ENCODE data around the gene NIBAN1.
"Not testable (repeated sequence)": the region's sequence is repeated elsewhere in the genome, so short reads cannot be mapped to it uniquely, and the experiment has no call there.

NIBAN1 gene

DNA sequence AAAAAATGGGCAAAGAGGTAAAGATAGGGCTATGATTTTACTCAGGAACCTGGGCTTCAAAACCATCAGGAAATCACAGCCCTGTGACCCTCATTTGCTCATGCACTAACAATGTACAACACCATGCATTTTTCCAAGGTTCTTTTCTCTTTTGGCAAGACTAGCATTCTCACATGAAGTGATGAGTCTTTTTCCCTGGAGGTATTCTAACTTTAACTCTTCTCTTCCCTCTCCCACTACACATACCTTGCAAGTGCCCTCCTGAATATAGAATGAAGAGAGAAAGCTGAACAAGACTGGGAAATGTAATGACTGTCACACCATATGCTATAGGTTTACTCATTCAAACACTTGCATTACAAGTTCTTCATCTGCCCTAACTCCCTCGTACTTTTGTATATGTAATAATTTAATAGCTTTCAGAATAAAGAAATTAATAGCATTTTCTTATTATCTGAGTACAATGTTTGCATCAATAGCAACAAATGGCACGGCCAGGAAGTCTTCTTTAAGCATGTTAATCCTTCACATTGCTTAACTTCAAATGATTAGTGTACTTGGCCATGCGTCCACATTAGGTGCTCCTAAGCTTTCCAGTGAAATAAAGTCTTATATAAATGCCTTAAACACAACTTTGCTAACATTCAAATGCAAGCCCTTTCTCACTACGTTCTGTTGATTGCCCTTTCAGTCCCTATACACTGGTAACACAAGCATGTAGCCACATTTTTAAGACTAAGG is 1.8 kb downstream of the NIBAN1 start:
- no peak overlapping the region for H3K27ac ChIP-seq (ENCODE audit: low read depth, low read length)
- H3K4me3 ChIP-seq (ENCODE audit: low read depth, low read length) = peak overlapping the region; percentile 95
- peak overlapping the region; percentile 74 for H2AFZ ChIP-seq (ENCODE audit: low read length, unreplicated experiment)

DNA sequence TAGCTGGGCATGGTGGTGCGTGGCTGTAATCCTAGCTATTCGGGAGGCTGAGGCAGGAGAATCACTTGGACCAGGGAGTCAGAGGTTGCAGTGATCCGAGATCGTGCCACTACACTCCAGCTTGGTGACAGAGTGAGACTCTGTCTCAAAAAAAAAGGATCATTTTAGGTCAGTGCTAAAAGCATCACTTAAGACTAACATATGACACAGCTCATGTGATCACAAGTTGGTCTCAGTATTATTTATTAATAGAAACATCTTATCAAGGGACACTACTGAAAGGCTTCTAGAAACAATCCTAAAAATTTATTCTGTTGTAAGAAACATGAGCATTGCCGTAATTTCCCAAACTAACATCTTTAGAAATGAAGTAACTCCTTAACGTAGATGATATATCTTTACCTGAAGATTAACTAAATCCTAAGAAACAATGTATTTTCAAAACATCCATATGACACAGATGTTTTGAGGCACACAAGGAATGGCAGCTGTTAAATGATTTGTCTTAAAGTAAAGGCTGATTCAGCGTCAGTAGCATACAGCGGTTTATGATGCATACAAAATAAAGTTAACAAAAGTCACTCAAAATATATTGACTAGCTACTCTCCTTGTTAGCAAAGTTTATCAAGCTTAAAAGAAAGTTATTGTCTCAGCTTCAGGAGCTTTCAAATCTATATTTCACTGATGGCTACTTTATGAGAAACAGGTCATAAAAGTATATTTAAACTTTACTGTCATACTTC is 2.6 kb downstream of the NIBAN1 start:
- Histone ChIP-seq H3K27me3 (ENCODE audit: insufficient read depth, low read length) (no peaks in the 10 kb centered on the region), H3K36me3 (ENCODE audit: insufficient read depth, low read length) (no peaks in the 10 kb centered on the region), H2AFZ (ENCODE audit: low read length, unreplicated experiment) (peak overlapping the region; percentile 10), H3K4me3 (ENCODE audit: low read depth, low read length) (no peak overlapping the region; the same call in 1 of the 2 replicates), H3K27ac (ENCODE audit: low read depth, low read length) (no peak overlapping the region), H3K4me1 (ENCODE audit: control insufficient read depth, insufficient read depth, low read length, unreplicated experiment) (peaks cover 30% of the 10 kb centered on the region), H3K79me2 (ENCODE audit: control insufficient read depth, insufficient read depth, low read length, unreplicated experiment) (no peaks in the 10 kb centered on the region)

More for the DNA sequence above, 1.8 kb downstream of the NIBAN1 start:
- peaks cover 30% of the 10 kb centered on the region for H3K4me1 ChIP-seq (ENCODE audit: control insufficient read depth, insufficient read depth, low read length, unreplicated experiment)
- H3K36me3 ChIP-seq (ENCODE audit: insufficient read depth, low read length) = no peaks in the 10 kb centered on the region
- H3K79me2 ChIP-seq (ENCODE audit: control insufficient read depth, insufficient read depth, low read length, unreplicated experiment) = no peaks in the 10 kb centered on the region
- H3K27me3 ChIP-seq (ENCODE audit: insufficient read depth, low read length) = no peaks in the 10 kb centered on the region

DNA sequence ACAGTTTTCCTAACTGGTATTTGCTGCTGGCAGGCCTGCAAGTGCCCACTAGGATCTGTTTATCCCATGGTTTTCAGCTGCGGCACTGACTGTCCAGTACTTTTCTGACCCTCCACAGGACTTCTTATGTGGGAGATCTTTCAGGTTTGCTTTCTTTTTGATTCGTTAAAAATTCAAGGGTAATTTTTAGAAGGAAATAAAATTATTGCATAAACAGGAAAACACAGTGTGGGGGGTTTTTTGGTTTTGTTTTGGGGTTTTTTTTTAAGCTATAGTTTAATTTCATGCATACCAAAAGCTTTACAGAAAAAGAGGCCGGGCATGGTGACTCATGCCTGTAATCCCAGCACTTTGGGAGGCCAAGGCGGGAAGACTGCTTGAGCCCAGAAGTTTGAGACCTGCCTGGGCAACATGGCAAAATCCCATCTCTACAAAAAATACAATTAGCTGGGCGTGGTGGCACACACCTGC is 3.6 kb downstream of the NIBAN1 start:
- Histone ChIP-seq H3K4me3 (ENCODE audit: low read depth, low read length) (no peak overlapping the region), H3K27ac (ENCODE audit: low read depth, low read length) (peak overlapping the region; percentile 30), H3K36me3 (ENCODE audit: insufficient read depth, low read length) (no peaks in the 10 kb centered on the region), H3K27me3 (ENCODE audit: insufficient read depth, low read length) (no peaks in the 10 kb centered on the region), H3K79me2 (ENCODE audit: control insufficient read depth, insufficient read depth, low read length, unreplicated experiment) (no peaks in the 10 kb centered on the region), H3K4me1 (ENCODE audit: control insufficient read depth, insufficient read depth, low read length, unreplicated experiment) (peaks cover 39% of the 10 kb centered on the region), H2AFZ (ENCODE audit: low read length, unreplicated experiment) (no peak overlapping the region)

DNA sequence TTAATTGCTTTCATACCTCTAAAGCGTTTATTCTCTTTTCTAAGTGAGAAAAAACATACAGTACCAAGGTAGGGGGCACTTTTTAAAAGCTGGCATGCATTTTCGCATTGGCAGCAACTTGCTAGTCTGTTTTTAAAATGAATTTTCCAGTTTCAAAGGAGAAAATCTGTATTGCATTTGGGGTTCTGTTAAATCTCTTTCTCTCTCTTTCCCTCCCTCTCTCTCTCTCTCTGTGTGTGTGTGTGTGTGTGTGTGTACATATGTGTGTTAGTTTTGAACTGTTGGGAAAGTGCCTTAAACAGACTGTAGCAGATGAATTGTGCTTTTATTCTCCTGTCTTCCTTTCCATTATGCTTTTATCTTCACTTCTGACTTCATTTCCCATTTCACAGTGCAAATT is 7.3 kb downstream of the NIBAN1 start:
- Histone ChIP-seq H3K4me1 (ENCODE audit: control insufficient read depth, insufficient read depth, low read length, unreplicated experiment) (peaks cover 27% of the 10 kb centered on the region), H3K4me3 (ENCODE audit: low read depth, low read length) (no peak overlapping the region), H2AFZ (ENCODE audit: low read length, unreplicated experiment) (no peak overlapping the region), H3K36me3 (ENCODE audit: insufficient read depth, low read length) (no peaks in the 10 kb centered on the region), H3K27ac (ENCODE audit: low read depth, low read length) (no peak overlapping the region), H3K27me3 (ENCODE audit: insufficient read depth, low read length) (no peaks in the 10 kb centered on the region), H3K79me2 (ENCODE audit: control insufficient read depth, insufficient read depth, low read length, unreplicated experiment) (no peaks in the 10 kb centered on the region)

DNA sequence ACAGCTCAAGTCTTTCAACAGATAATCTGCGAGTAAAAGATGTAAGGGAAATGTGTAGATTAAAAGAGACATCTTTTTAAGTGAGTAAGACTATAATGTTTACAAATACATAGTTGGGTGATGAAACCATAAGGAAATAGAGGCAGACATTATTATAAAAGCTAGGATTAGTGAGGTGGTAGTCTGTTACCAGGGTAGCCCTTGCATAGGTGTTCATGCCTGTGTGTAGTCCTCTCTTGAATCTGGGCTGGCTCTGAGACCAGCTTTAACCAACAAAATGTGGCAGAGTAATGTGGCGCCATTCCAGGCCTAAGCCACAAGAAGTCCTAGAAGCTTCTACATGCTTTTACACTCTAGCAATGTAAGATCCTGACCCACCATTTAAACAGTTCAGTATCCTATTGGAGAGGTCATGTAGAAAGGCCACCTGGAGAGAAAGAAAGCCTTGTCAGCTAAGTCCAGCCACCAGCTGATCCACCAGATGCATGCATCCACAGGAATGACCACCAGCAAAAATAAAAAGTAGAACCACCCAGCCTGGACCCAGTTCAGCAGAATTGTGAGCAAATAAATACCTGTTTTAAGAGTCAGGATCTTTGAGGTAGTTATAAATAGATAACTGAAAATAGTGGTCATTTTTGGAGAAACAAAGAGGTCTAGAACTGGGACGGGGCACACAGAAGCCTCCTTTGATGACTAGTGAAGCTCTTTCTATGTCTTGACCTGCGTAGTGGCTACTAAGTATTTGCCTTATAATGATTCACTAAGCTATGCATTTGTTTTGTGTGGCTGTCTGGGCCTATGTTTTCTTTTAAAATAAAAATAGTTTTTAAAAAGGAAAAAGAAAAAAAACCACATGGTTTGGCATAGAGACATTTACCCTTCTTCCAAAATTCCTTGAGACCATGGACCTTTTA is 8.1 kb downstream of the NIBAN1 start:
- H3K36me3 ChIP-seq (ENCODE audit: insufficient read depth, low read length) = no peaks in the 10 kb centered on the region
- no peaks in the 10 kb centered on the region for H3K79me2 ChIP-seq (ENCODE audit: control insufficient read depth, insufficient read depth, low read length, unreplicated experiment)

DNA sequence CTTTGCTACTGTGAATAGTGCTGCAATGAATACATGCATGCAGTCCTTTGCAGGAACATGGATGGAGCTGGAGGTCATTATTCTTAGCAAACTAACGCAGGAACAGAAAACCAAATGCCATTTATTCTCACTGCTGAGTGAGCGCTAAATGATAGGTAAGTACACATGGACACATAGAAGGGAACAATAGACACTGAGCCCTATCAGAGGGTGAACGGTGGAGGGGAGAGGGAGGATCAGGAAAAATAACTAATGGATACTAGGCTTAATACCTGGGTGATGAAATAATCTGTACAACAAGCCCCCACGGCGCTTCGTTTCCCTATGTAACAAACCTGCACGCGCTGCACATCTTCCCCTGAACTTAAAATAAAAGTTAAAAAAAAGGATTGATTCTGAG is 8.9 kb downstream of the NIBAN1 start:
- Histone ChIP-seq H3K4me3 (ENCODE audit: low read depth, low read length) (no peak overlapping the region), H3K27me3 (ENCODE audit: insufficient read depth, low read length) (no peaks in the 10 kb centered on the region), H3K27ac (ENCODE audit: low read depth, low read length) (no peak overlapping the region), H2AFZ (ENCODE audit: low read length, unreplicated experiment) (no peak overlapping the region), H3K79me2 (ENCODE audit: control insufficient read depth, insufficient read depth, low read length, unreplicated experiment) (no peaks in the 10 kb centered on the region), H3K4me1 (ENCODE audit: control insufficient read depth, insufficient read depth, low read length, unreplicated experiment) (peaks cover 12% of the 10 kb centered on the region), H3K36me3 (ENCODE audit: insufficient read depth, low read length) (no peaks in the 10 kb centered on the region)

More for the DNA sequence above, 8.1 kb downstream of the NIBAN1 start:
- H3K4me1 ChIP-seq (ENCODE audit: control insufficient read depth, insufficient read depth, low read length, unreplicated experiment) = peaks cover 19% of the 10 kb centered on the region
- H2AFZ ChIP-seq (ENCODE audit: low read length, unreplicated experiment) = no peak overlapping the region
- H3K27ac ChIP-seq (ENCODE audit: low read depth, low read length) = no peak overlapping the region
- no peaks in the 10 kb centered on the region for H3K27me3 ChIP-seq (ENCODE audit: insufficient read depth, low read length)
- no peak overlapping the region for H3K4me3 ChIP-seq (ENCODE audit: low read depth, low read length)

DNA sequence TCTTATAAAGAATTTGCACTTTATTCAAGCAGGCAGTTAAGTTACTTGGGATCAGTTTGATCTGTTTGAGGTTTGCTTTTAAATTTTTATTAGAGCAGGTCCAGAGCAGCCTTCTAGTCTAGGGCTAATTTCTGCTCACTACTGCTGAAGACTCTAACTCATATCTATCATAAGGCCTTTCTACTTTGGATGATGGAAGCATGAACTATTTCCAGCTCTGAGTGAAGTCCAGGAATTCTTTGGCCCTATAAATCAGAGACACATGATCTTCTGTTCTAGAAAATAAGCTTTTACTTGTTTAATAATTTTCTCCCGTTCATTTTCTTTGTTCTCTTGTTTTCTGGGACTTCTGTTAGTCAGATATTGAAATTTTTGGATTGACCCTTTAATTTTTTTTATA is 14.7 kb downstream of the NIBAN1 start:
- no peak overlapping the region for H2AFZ ChIP-seq (ENCODE audit: low read length, unreplicated experiment)
- no peaks in the 10 kb centered on the region for H3K27me3 ChIP-seq (ENCODE audit: insufficient read depth, low read length)
- H3K4me3 ChIP-seq (ENCODE audit: low read depth, low read length) = no peak overlapping the region
- no peaks in the 10 kb centered on the region for H3K79me2 ChIP-seq (ENCODE audit: control insufficient read depth, insufficient read depth, low read length, unreplicated experiment)
- no peaks in the 10 kb centered on the region for H3K36me3 ChIP-seq (ENCODE audit: insufficient read depth, low read length)
- H3K4me1 ChIP-seq (ENCODE audit: control insufficient read depth, insufficient read depth, low read length, unreplicated experiment) = peaks cover 7% of the 10 kb centered on the region
- H3K27ac ChIP-seq (ENCODE audit: low read depth, low read length) = no peak overlapping the region

GRCh38 chr1:184958554-184959353 is 15.6 kb downstream of the NIBAN1 start:
- Histone ChIP-seq H3K36me3 (ENCODE audit: insufficient read depth, low read length) (no peaks in the 10 kb centered on the region), H2AFZ (ENCODE audit: low read length, unreplicated experiment) (no peak overlapping the region), H3K79me2 (ENCODE audit: control insufficient read depth, insufficient read depth, low read length, unreplicated experiment) (no peaks in the 10 kb centered on the region), H3K27me3 (ENCODE audit: insufficient read depth, low read length) (no peaks in the 10 kb centered on the region), H3K4me3 (ENCODE audit: low read depth, low read length) (no peak overlapping the region), H3K27ac (ENCODE audit: low read depth, low read length) (no peak overlapping the region), H3K4me1 (ENCODE audit: control insufficient read depth, insufficient read depth, low read length, unreplicated experiment) (peaks cover 15% of the 10 kb centered on the region)

GRCh38 chr1:184957901-184958300 is 16.4 kb downstream of the NIBAN1 start:
- H3K36me3 ChIP-seq (ENCODE audit: insufficient read depth, low read length); H3K79me2 ChIP-seq (ENCODE audit: control insufficient read depth, insufficient read depth, low read length, unreplicated experiment); H3K27ac ChIP-seq (ENCODE audit: low read depth, low read length): not testable (repeated sequence)

More at GRCh38 chr1:184957901-184958300, 16.4 kb downstream of the NIBAN1 start:
- H3K27me3 ChIP-seq (ENCODE audit: insufficient read depth, low read length); H3K4me3 ChIP-seq (ENCODE audit: low read depth, low read length); H2AFZ ChIP-seq (ENCODE audit: low read length, unreplicated experiment): not testable (repeated sequence)
- H3K4me1 ChIP-seq (ENCODE audit: control insufficient read depth, insufficient read depth, low read length, unreplicated experiment) = peaks cover 24% of the 10 kb centered on the region
